ENCODE data around the gene GNG2. TPM values are rescaled to one million over a fixed set of nuclear protein-coding genes. Genes with fewer than 3 reads are reported as not detected.

Gene GNG2
- total and polyA plus RNA-seq, 10 of the 15 experiments (the other 5 are each of a cell fraction or from before 2014, with no cell fraction given) = 31.6 to 114 (median 66.4) TPM

GRCh38 chr14:51999084-51999483 lies 138.7 kb downstream of the GNG2 start:
- ChIA-PET RAD21 (ENCODE audit: unreplicated experiment) (no interaction called here), CTCF (no interaction called here), SMC1A (ENCODE audit: uncharacterized antibody, unreplicated experiment) (no interaction called here), POLR2A (no interaction called here)
- H3K27me3 ChIP-seq (replicated peaks in 1 of 2; ENCODE audit: control insufficient read depth in 2 of 2, insufficient read depth in 2 of 2, low read length in 1 of 2) = no peaks in the 10 kb centered on the region
- no peak overlapping the region for H3K27ac ChIP-seq (ENCODE audit: control insufficient read depth, insufficient read depth)
- H3K4me3 ChIP-seq = no peak overlapping the region
- intact Hi-C loops (cut with micrococcal nuclease; ENCODE audit: unreplicated experiment) (loop anchor here (5.0 to 10.0 kb wide), 2 partner anchors 273 to 476 kb away; no protein-coding TSS in a partner anchor), in situ Hi-C loops (cut with MboI) (no loop called here)
- no peaks in the 10 kb centered on the region; the same call in 1 of the 2 replicates for H3K4me1 ChIP-seq (ENCODE audit: control insufficient read depth, insufficient read depth, low read length)
- H3K4me2 ChIP-seq (ENCODE audit: control insufficient read depth, insufficient read depth) = no peak overlapping the region
- peaks cover 11% of the 10 kb centered on the region for H3K79me2 ChIP-seq (ENCODE audit: control insufficient read depth, insufficient read depth, low read length)
- no peak for ATAC-seq
- no peak overlapping the region for H3K9ac ChIP-seq (ENCODE audit: control insufficient read depth, insufficient read depth, low read length)
- BruUV-seq (replicated peaks) = no TSS peak
- no peaks in the 10 kb centered on the region; the same call in 1 of the 2 replicates for H4K20me1 ChIP-seq (ENCODE audit: control insufficient read depth, insufficient read depth)
- H3K9me3 ChIP-seq (replicated peaks; ENCODE audit: control insufficient read depth, insufficient read depth, low read length) = no peaks in the 10 kb centered on the region
- no peak for DNase-seq (ENCODE audit: low read depth, low spot score)
- no peak overlapping the region for H2AFZ ChIP-seq (ENCODE audit: control insufficient read depth, low read depth, low read length)
- WGBS (ENCODE audit: insufficient coverage, insufficient replicate concordance, low lambda C conversion rate, missing lambda C conversion rate) = 40% methylated on average over 2 of the region's 2 CpGs
- H3K36me3 ChIP-seq (ENCODE audit: control insufficient read depth in 2 of 2, insufficient read depth in 2 of 2, low read length in 1 of 2) = peaks cover 5 to 39% of the 10 kb centered on the region in 2 experiments
- FAIRE-seq = no peak
- TF ChIP-seq FOXM1 (IDR thresholded peaks at IDR 0.05; ENCODE audit: low read depth, low read length) (no peak), SIN3A (IDR thresholded peaks at IDR 0.05; ENCODE audit: low read depth, low read length) (no peak), SRF (IDR thresholded peaks at IDR 0.05; ENCODE audit: low read depth in 2 of 2, low read length in 2 of 2) (no peak), BACH1 (IDR thresholded peaks at IDR 0.05; ENCODE audit: borderline replicate concordance) (no peak), HCFC1 (IDR thresholded peaks at IDR 0.05; ENCODE audit: low read length) (no peak), PAX8 (IDR thresholded peaks at IDR 0.05) (no peak), SMAD5 (IDR thresholded peaks at IDR 0.05; ENCODE audit: low read depth) (no peak)

GRCh38 chr14:52000019-52000582 lies 139.7 kb downstream of the GNG2 start:
- FAIRE-seq (no peak), ATAC-seq (no peak), DNase-seq (ENCODE audit: low read depth, low spot score) (no peak)
- in situ Hi-C loops (cut with MboI) = no loop called here
- Histone ChIP-seq H4K20me1 (ENCODE audit: control insufficient read depth, insufficient read depth) (no peaks in the 10 kb centered on the region; the same call in 1 of the 2 replicates), H3K27me3 (replicated peaks in 1 of 2; ENCODE audit: control insufficient read depth in 2 of 2, insufficient read depth in 2 of 2, low read length in 1 of 2) (no peaks in the 10 kb centered on the region), H3K9me3 (replicated peaks; ENCODE audit: control insufficient read depth, insufficient read depth, low read length) (no peaks in the 10 kb centered on the region), H2AFZ (ENCODE audit: control insufficient read depth, low read depth, low read length) (no peak overlapping the region), H3K4me3 (no peak overlapping the region), H3K27ac (ENCODE audit: control insufficient read depth, insufficient read depth) (no peak overlapping the region), H3K4me2 (ENCODE audit: control insufficient read depth, insufficient read depth) (no peak overlapping the region), H3K4me1 (ENCODE audit: control insufficient read depth, insufficient read depth, low read length) (no peaks in the 10 kb centered on the region; the same call in 1 of the 2 replicates), H3K36me3 (ENCODE audit: control insufficient read depth in 2 of 2, insufficient read depth in 2 of 2, low read length in 1 of 2) (peaks cover 5 to 38% of the 10 kb centered on the region in 2 experiments), H3K9ac (ENCODE audit: control insufficient read depth, insufficient read depth, low read length) (no peak overlapping the region), H3K79me2 (ENCODE audit: control insufficient read depth, insufficient read depth, low read length) (peaks cover 9% of the 10 kb centered on the region)
- SMC1A ChIA-PET (ENCODE audit: uncharacterized antibody, unreplicated experiment) = interaction anchor here (1.3 kb wide), 1 partner anchor 10 kb away, joined by 3 read pairs; no protein-coding TSS in a partner anchor
- intact Hi-C loops (cut with micrococcal nuclease; ENCODE audit: unreplicated experiment) = no loop called here
- RAD21 ChIA-PET (ENCODE audit: unreplicated experiment) = interaction anchor here (1.0 kb wide), 1 partner anchor 274 kb away, joined by 3 read pairs; no protein-coding TSS in a partner anchor
- WGBS (ENCODE audit: insufficient coverage, insufficient replicate concordance, low lambda C conversion rate, missing lambda C conversion rate) = 19% methylated on average over 3 of the region's 3 CpGs
- CTCF ChIA-PET = no interaction called here
- no TSS peak for BruUV-seq (replicated peaks)
- POLR2A ChIA-PET = no interaction called here
- no peak for TF ChIP-seq USF1 (IDR thresholded peaks at IDR 0.05; ENCODE audit: borderline replicate concordance, extremely low read length, insufficient read depth, low read depth, low read length)
- TF ChIP-seq ZZZ3 (IDR thresholded peaks at IDR 0.05; ENCODE audit: control insufficient read depth, insufficient read length, low read depth) = no peak
- no peak for TF ChIP-seq POLR2AphosphoS5 (IDR thresholded peaks at IDR 0.05; ENCODE audit: low read length)
- TF ChIP-seq SRF (IDR thresholded peaks at IDR 0.05; ENCODE audit: low read depth in 2 of 2, low read length in 2 of 2) = no peak
- TF ChIP-seq TAF1 (IDR thresholded peaks at IDR 0.05; ENCODE audit: borderline replicate concordance, low read depth, low read length) = no peak
- no peak for TF ChIP-seq E2F4 (IDR thresholded peaks at IDR 0.05; ENCODE audit: low read depth, low read length)
- no peak for TF ChIP-seq CREM (IDR thresholded peaks at IDR 0.05; ENCODE audit: low read depth)
- no peak for TF ChIP-seq EP300 (IDR thresholded peaks at IDR 0.05; ENCODE audit: borderline replicate concordance in 1 of 2, control insufficient read depth in 1 of 2, low read depth in 2 of 2, low read length in 2 of 2)
- no peak for TF ChIP-seq ZNF207 (IDR thresholded peaks at IDR 0.05; ENCODE audit: borderline replicate concordance)
- no peak for TF ChIP-seq MEF2B (IDR thresholded peaks at IDR 0.05; ENCODE audit: partially characterized antibody, poor library complexity, severe bottlenecking)
- TF ChIP-seq DPF2 (IDR thresholded peaks at IDR 0.05) = no peak
